Right lobe of liver (tissue), 6 donors: Measurements from ENCODE around the gene SP1. TPM values are rescaled to one million over a fixed set of nuclear protein-coding genes. Genes with fewer than 3 reads are reported as not detected.

Source experiments
- ATAC-seq, 4 donors: fragments of 200-7000 bp; cut with Tn5 transposase; one replicate each; pipeline ENCODE4 v1.9.1; 2020; ENCODE audit warnings: mild to moderate bottlenecking in 4 of 4, moderate library complexity in 4 of 4
- DNase-seq, 3 donors: peaks; one replicate each; pipeline ENCODE4 v3.0.0-alpha.2; 2020
- H3K27ac ChIP-seq, 3 donors: fragments of 200-600 bp; one replicate each; pipeline ENCODE4 v1.8.0; 2022
- H3K27me3 ChIP-seq, 2 donors: fragments of 200-600 bp; one replicate each; pipeline ENCODE4 v1.8.0; 2022
- H3K36me3 ChIP-seq, 4 donors: fragments of 200-600 bp; sonication (generic) in 1 of 4; one replicate each; pipeline versions ENCODE4 v1.5.1 to v1.8.0; 2017 to 2022; ENCODE audit warnings: control low read depth in 1 of 4
- H3K4me1 ChIP-seq, 4 donors: fragments of 200-600 bp; sonication (generic) in 1 of 4; one replicate each; pipeline versions ENCODE4 v1.5.1 to v1.8.0; 2017 to 2022; ENCODE audit warnings: control low read depth in 1 of 4
- H3K4me3 ChIP-seq, 3 donors: fragments of 200-600 bp; one replicate each; pipeline ENCODE4 v1.8.0; 2022
- H3K9me3 ChIP-seq, 4 donors: fragments of 200-600 bp; sonication (generic) in 1 of 4; one replicate each; pipeline versions ENCODE4 v1.5.1 to v1.8.0; 2017 to 2022; ENCODE audit warnings: control low read depth in 1 of 4
- POLR2A ChIP-seq: fragments of 450-650 bp; IDR thresholded peaks from one replicate; pipeline ENCODE4 v1.6.1; 2017; ENCODE audit warnings: antibody characterized with exemption, mild to moderate bottlenecking
- WGBS: methylation state at CpG from one replicate; pipeline ENCODE4 v1.1.6; 2018; ENCODE audit warnings: low coverage, low lambda C conversion rate; ENCODE audit not compliant: insufficient coverage; ENCODE audit errors: missing lambda C conversion rate; 5-methylcytosine and 5-hydroxymethylcytosine counted together
- intact Hi-C, 2 donors: fragments of 100-400 bp; cut with DNase I; formaldehyde crosslinking; loops; one replicate each; pipeline versions ENCODE4 v1.11.2 to v1.14.1; 2022
- total RNA-seq, 6 experiments: library from RNA; depleted of rRNA in 2 of 6; stranded (reverse); fragments of >200 nt in 2 of 6; fragmentation: NEBNext Ultra II Directional in 3 of 6; extraction: Animal tissue kit (Norgen Biotek cat#: 25700) in 3 of 6; gene quantifications; one replicate each; pipeline versions ENCODE4 v1.1.0 to v1.2.4, GENCODE V29; 2016 to 2023
- TF ChIP-seq, protein P1 (sequence below), 4 donors: fragments of 200-600 bp in 3 of 4; fragments of 450-650 bp in 1 of 4; IDR thresholded peaks; one replicate each; pipeline versions ENCODE4 v1.5.1 to v1.8.0; 2016 to 2022; ENCODE audit warnings: antibody characterized with exemption in 4 of 4, mild to moderate bottlenecking in 2 of 4
- donor health status: DM: no; HTN: yes; CAD: no.
- donor health status: DM: no; HTN: no; CAD: no.
- donor health status: DM: no; HTN: no; CAD: no.
- donor health status: DM: no; HTN: yes; CAD: no.
- donor health status: DM: no; HTN: yes; CAD: no.

The SP1 gene
- total RNA-seq, 6 experiments from 2014 or later: 20.3 to 29.2 (median 23.9) TPM

DNA sequence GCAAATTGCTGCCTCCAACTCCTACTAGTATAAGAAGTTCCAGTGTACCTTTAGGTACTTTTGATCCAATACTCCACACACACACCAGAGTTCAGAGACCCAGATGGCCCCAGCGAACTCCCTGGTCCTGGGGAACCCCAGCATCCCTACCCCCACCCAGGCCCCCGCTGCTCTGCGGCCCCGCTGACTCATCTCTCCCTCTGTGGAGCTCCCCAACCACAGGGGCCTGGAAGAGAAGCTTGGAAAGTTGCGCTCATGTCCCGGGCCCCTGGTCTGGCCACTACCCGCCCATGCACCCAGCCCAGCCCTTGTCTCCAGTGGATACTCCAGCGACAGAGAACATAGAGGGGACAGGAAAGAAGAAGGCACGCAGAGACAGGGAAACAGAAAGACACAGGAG is 39.6 kb upstream of the SP1 start:
- no peaks in the 10 kb centered on the region for H3K36me3 ChIP-seq
- ATAC-seq (no peak), DNase-seq (no peak)
- no peaks in the 10 kb centered on the region for H3K4me1 ChIP-seq
- H3K4me3 ChIP-seq: no peak overlapping the region
- WGBS: 55% methylated on average over 5 of the region's 9 CpGs
- intact Hi-C loops: no loop called here
- no peak for TF ChIP-seq POLR2A
- TF ChIP-seq, protein P1, sequence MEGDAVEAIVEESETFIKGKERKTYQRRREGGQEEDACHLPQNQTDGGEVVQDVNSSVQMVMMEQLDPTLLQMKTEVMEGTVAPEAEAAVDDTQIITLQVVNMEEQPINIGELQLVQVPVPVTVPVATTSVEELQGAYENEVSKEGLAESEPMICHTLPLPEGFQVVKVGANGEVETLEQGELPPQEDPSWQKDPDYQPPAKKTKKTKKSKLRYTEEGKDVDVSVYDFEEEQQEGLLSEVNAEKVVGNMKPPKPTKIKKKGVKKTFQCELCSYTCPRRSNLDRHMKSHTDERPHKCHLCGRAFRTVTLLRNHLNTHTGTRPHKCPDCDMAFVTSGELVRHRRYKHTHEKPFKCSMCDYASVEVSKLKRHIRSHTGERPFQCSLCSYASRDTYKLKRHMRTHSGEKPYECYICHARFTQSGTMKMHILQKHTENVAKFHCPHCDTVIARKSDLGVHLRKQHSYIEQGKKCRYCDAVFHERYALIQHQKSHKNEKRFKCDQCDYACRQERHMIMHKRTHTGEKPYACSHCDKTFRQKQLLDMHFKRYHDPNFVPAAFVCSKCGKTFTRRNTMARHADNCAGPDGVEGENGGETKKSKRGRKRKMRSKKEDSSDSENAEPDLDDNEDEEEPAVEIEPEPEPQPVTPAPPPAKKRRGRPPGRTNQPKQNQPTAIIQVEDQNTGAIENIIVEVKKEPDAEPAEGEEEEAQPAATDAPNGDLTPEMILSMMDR (IDR thresholded peaks at IDR 0.05): no peak
- H3K9me3 ChIP-seq: no peaks in the 10 kb centered on the region
- no peaks in the 10 kb centered on the region for H3K27me3 ChIP-seq
- H3K27ac ChIP-seq: no peak overlapping the region

DNA sequence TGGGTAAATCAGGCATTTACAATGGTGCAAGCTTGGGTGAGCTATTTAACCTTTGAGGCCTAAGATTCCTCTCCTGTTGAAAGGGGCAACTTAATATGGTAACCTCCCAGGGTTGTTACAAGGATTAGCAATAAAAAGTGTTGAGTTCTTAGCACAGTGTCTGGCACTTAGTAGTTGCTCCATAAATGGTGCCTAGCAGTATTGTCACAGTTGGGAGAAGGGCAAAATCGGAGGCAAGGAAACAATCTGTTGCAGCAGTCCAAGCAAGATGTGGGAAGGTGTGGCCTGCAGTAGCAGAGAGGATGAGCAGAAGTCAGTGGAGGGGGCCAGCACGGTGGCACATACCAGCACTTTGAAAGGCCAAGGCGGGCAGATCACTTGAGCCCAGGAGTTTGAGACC is 36.5 kb upstream of the SP1 start:
- ATAC-seq (no peak), DNase-seq (no peak)
- intact Hi-C loops: no loop called here
- Histone ChIP-seq H3K27me3 (no peaks in the 10 kb centered on the region), H3K27ac (no peak overlapping the region), H3K36me3 (no peaks in the 10 kb centered on the region), H3K4me1 (no peaks in the 10 kb centered on the region), H3K9me3 (no peaks in the 10 kb centered on the region), H3K4me3 (no peak overlapping the region)
- no peak for TF ChIP-seq POLR2A
- TF ChIP-seq, protein P1 (IDR thresholded peaks at IDR 0.05): no peak
- WGBS: 0% methylated on average over 1 of the region's 3 CpGs

DNA sequence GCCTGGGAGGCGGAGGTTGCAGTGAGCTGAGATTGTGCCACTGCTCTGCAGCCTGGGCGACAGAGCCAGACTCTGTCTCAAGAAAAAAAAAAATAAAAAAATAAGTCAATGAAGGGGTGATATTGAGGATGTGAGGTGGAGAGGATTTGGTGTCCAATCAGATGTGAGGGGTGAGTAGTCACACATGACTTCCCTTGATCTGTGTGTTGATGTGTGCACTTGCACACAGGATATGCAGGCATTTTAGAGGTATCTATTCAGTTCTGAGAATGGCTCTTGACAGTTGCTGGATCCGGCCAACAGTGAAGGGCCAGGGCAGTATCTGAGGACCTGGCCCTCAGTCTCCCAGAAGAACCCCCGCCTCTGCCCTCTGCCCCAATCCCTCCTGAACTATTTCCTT is 36.0 kb upstream of the SP1 start:
- intact Hi-C loops: no loop called here
- WGBS: 85% methylated on average over 4 of the region's 4 CpGs
- TF ChIP-seq, protein P1 (IDR thresholded peaks at IDR 0.05): no peak
- TF ChIP-seq POLR2A: no peak
- Histone ChIP-seq H3K36me3 (no peaks in the 10 kb centered on the region), H3K27me3 (no peaks in the 10 kb centered on the region), H3K4me3 (no peak overlapping the region), H3K27ac (no peak overlapping the region), H3K9me3 (no peaks in the 10 kb centered on the region), H3K4me1 (no peaks in the 10 kb centered on the region)
- ATAC-seq: no peak
- DNase-seq: no peak

DNA sequence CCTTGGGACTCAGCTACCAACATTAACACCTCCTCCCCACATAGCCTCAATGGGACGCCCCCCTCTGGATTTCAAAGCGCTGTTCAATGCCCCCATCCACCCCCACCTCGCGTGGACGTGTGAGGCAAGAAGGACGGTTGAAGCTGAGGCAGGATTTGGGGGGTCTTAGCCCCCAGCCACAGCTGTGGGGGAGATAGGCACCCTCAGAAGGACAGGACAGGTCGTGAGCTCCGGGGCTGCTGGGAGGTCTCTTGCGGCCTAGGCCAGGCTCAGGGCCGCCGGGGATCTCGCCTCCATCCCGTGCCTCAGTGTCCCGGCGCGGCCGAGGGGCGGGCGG is 35.5 kb upstream of the SP1 start:
- Histone ChIP-seq H3K4me1 (no peaks in the 10 kb centered on the region), H3K27ac (peak overlapping the region in 1 of 3 donors; percentile 31), H3K4me3 (peak overlapping the region in 2 of 3 donors; percentile 54 to 55), H3K36me3 (no peaks in the 10 kb centered on the region), H3K27me3 (no peaks in the 10 kb centered on the region), H3K9me3 (no peaks in the 10 kb centered on the region)
- no peak for TF ChIP-seq POLR2A
- TF ChIP-seq, protein P1 (IDR thresholded peaks at IDR 0.05): no peak
- DNase-seq (no peak), ATAC-seq (no peak)
- intact Hi-C loops: no loop called here
- WGBS: 11% methylated on average over 5 of the region's 19 CpGs
